ENCODE data around the gene GPR45.

DNA sequence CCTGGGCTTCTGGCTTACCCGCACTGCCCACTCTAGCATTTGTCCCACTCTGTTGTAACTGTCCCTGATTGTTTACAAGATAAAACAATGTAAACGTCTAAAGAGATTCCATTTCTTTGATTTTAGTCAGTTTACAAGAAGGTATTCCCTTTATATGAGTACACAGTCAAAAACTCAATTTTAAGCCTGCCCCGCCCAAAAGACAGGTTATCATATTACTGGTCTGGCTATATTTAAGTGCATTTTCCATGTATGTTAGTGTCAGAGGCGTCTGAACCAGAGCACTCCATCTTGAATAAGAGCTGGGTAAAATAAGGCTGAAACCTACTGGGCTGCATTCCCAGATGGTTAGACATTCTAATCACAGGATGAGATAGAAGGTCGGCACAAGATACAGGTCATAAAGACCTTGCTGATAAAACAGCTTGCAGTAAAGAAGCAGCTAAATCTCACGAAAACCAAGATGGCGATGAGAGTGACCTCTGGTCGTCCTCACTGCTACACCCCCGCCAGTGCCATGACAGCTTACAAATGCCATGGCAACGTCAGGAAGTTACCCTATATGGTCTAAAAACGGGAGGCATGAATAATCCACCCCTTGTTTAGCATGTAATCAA is 15.0 kb downstream of the GPR45 start:
- TF ChIP-seq, protein P1, sequence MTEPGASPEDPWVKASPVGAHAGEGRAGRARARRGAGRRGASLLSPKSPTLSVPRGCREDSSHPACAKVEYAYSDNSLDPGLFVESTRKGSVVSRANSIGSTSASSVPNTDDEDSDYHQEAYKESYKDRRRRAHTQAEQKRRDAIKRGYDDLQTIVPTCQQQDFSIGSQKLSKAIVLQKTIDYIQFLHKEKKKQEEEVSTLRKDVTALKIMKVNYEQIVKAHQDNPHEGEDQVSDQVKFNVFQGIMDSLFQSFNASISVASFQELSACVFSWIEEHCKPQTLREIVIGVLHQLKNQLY (CRISPR knock-in tag; IDR thresholded peaks at IDR 0.05) = no peak
- TF ChIP-seq RORB (CRISPR knock-in tag; IDR thresholded peaks at IDR 0.05) = no peak
- TF ChIP-seq, protein P2, sequence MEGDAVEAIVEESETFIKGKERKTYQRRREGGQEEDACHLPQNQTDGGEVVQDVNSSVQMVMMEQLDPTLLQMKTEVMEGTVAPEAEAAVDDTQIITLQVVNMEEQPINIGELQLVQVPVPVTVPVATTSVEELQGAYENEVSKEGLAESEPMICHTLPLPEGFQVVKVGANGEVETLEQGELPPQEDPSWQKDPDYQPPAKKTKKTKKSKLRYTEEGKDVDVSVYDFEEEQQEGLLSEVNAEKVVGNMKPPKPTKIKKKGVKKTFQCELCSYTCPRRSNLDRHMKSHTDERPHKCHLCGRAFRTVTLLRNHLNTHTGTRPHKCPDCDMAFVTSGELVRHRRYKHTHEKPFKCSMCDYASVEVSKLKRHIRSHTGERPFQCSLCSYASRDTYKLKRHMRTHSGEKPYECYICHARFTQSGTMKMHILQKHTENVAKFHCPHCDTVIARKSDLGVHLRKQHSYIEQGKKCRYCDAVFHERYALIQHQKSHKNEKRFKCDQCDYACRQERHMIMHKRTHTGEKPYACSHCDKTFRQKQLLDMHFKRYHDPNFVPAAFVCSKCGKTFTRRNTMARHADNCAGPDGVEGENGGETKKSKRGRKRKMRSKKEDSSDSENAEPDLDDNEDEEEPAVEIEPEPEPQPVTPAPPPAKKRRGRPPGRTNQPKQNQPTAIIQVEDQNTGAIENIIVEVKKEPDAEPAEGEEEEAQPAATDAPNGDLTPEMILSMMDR (IDR thresholded peaks at IDR 0.05) = no peak
- TF ChIP-seq, protein P3, sequence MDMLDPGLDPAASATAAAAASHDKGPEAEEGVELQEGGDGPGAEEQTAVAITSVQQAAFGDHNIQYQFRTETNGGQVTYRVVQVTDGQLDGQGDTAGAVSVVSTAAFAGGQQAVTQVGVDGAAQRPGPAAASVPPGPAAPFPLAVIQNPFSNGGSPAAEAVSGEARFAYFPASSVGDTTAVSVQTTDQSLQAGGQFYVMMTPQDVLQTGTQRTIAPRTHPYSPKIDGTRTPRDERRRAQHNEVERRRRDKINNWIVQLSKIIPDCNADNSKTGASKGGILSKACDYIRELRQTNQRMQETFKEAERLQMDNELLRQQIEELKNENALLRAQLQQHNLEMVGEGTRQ (CRISPR knock-in tag; IDR thresholded peaks at IDR 0.05) = no peak
- TF ChIP-seq ESRRA (CRISPR knock-in tag; IDR thresholded peaks at IDR 0.05; ENCODE audit: borderline replicate concordance) = no peak
- TF ChIP-seq, protein P4, sequence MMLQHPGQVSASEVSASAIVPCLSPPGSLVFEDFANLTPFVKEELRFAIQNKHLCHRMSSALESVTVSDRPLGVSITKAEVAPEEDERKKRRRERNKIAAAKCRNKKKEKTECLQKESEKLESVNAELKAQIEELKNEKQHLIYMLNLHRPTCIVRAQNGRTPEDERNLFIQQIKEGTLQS (CRISPR knock-in tag; conservative IDR thresholded peaks at IDR 0.05) = no peak
- TF ChIP-seq, protein P5, sequence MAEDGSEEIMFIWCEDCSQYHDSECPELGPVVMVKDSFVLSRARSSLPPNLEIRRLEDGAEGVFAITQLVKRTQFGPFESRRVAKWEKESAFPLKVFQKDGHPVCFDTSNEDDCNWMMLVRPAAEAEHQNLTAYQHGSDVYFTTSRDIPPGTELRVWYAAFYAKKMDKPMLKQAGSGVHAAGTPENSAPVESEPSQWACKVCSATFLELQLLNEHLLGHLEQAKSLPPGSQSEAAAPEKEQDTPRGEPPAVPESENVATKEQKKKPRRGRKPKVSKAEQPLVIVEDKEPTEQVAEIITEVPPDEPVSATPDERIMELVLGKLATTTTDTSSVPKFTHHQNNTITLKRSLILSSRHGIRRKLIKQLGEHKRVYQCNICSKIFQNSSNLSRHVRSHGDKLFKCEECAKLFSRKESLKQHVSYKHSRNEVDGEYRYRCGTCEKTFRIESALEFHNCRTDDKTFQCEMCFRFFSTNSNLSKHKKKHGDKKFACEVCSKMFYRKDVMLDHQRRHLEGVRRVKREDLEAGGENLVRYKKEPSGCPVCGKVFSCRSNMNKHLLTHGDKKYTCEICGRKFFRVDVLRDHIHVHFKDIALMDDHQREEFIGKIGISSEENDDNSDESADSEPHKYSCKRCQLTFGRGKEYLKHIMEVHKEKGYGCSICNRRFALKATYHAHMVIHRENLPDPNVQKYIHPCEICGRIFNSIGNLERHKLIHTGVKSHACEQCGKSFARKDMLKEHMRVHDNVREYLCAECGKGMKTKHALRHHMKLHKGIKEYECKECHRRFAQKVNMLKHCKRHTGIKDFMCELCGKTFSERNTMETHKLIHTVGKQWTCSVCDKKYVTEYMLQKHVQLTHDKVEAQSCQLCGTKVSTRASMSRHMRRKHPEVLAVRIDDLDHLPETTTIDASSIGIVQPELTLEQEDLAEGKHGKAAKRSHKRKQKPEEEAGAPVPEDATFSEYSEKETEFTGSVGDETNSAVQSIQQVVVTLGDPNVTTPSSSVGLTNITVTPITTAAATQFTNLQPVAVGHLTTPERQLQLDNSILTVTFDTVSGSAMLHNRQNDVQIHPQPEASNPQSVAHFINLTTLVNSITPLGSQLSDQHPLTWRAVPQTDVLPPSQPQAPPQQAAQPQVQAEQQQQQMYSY (CRISPR knock-in tag; IDR thresholded peaks at IDR 0.05) = no peak
- no peak for TF ChIP-seq ZNF423 (CRISPR knock-in tag; IDR thresholded peaks at IDR 0.05)
